SK-N-SH treated with all-trans-retinoic acid at 6 μM for 48 hours (cell line): ENCODE data around the gene SAMHD1.

ENCODE experiments used
- ATAC-seq: fragments of 200-7000 bp; cut with Tn5 transposase; 3 replicates; pipeline ENCODE4 v1.9.1; 2020; ENCODE audit warnings: mild to moderate bottlenecking, moderate library complexity
- BACH2 ChIP-seq: fragments of 250-450 bp; sonication (Bioruptor Pico); IDR thresholded peaks from 2 replicates; pipeline ENCODE4 v1.9.0; 2021; ENCODE audit warnings: mild to moderate bottlenecking, borderline replicate concordance
- CREB5 ChIP-seq: fragments of 250-450 bp; sonication (Bioruptor Pico); IDR thresholded peaks from 2 replicates; pipeline ENCODE4 v1.5.1; 2020; ENCODE audit warnings: low read depth, mild to moderate bottlenecking, moderate library complexity
- CSDC2 ChIP-seq: fragments of 250-450 bp; sonication (Bioruptor Pico); IDR thresholded peaks from 2 replicates; pipeline ENCODE4 v1.5.0; 2020; ENCODE audit warnings: mild to moderate bottlenecking, moderate library complexity
- CSRNP3 ChIP-seq: fragments of 250-450 bp; sonication (Bioruptor Pico); IDR thresholded peaks from 2 replicates; pipeline ENCODE4 v1.5.1; 2021; ENCODE audit warnings: mild to moderate bottlenecking, moderate library complexity
- ESRRG ChIP-seq: fragments of 250-450 bp; sonication (Bioruptor Pico); IDR thresholded peaks from 2 replicates; pipeline ENCODE4 v1.6.1; 2021; ENCODE audit warnings: mild to moderate bottlenecking
- GLIS3 ChIP-seq: fragments of 250-450 bp; sonication (Bioruptor Pico); IDR thresholded peaks from 2 replicates; pipeline ENCODE4 v1.5.0; 2020; ENCODE audit warnings: mild to moderate bottlenecking, moderate library complexity
- ISL1 ChIP-seq: fragments of 250-450 bp; sonication (Bioruptor Pico); IDR thresholded peaks from 2 replicates; pipeline ENCODE4 v2.1.2; 2022; ENCODE audit warnings: mild to moderate bottlenecking, moderate library complexity
- OSR1 ChIP-seq: fragments of 250-450 bp; sonication (Bioruptor Pico); IDR thresholded peaks from 2 replicates; pipeline ENCODE4 v1.8.0; 2022; ENCODE audit warnings: moderate library complexity, mild to moderate bottlenecking, inconsistent platforms
- PATZ1 ChIP-seq: fragments of 250-450 bp; sonication (Bioruptor Pico); IDR thresholded peaks from 2 replicates; pipeline ENCODE4 v1.8.0; 2020; ENCODE audit warnings: mild to moderate bottlenecking, moderate library complexity, borderline replicate concordance
- POU6F1 ChIP-seq: fragments of 250-450 bp; sonication (Bioruptor Pico); IDR thresholded peaks from 2 replicates; pipeline ENCODE4 v1.8.0; 2021; ENCODE audit warnings: low read depth, mild to moderate bottlenecking, moderate library complexity, borderline replicate concordance
- PPARA ChIP-seq: fragments of 250-450 bp; sonication (Bioruptor Pico); IDR thresholded peaks from 2 replicates; pipeline ENCODE4 v1.5.0; 2020; ENCODE audit warnings: mild to moderate bottlenecking, borderline replicate concordance
- RARB ChIP-seq: fragments of 250-450 bp; sonication (Bioruptor Pico); IDR thresholded peaks from 2 replicates; pipeline ENCODE4 v1.8.0; 2021; ENCODE audit warnings: mild to moderate bottlenecking, moderate library complexity
- SNAI2 ChIP-seq: fragments of 250-450 bp; sonication (Bioruptor Pico); IDR thresholded peaks from 2 replicates; pipeline ENCODE4 v1.5.0; 2020; ENCODE audit warnings: mild to moderate bottlenecking, moderate library complexity
- TCF4 ChIP-seq: fragments of 250-450 bp; sonication (Bioruptor Pico); IDR thresholded peaks from 2 replicates; pipeline ENCODE4 v1.8.0; 2021; ENCODE audit warnings: mild to moderate bottlenecking, moderate library complexity, borderline replicate concordance
- TOX ChIP-seq: fragments of 250-450 bp; sonication (Bioruptor Pico); IDR thresholded peaks from 2 replicates; pipeline ENCODE4 v1.8.0; 2021; ENCODE audit warnings: mild to moderate bottlenecking, moderate library complexity, borderline replicate concordance
- TSHZ2 ChIP-seq: fragments of 250-450 bp; sonication (Bioruptor Pico); IDR thresholded peaks from 2 replicates; pipeline ENCODE4 v1.5.0; 2020; ENCODE audit warnings: mild to moderate bottlenecking, moderate library complexity
- ZC3H10 ChIP-seq: fragments of 250-450 bp; sonication (Bioruptor Pico); IDR thresholded peaks from 2 replicates; pipeline ENCODE4 v1.5.1; 2021; ENCODE audit warnings: mild to moderate bottlenecking, moderate library complexity
- ZFP3 ChIP-seq: fragments of 250-450 bp; sonication (Bioruptor Pico); IDR thresholded peaks from 2 replicates; pipeline ENCODE4 v1.5.0; 2020; ENCODE audit warnings: mild to moderate bottlenecking, moderate library complexity
- ZFP30 ChIP-seq: fragments of 450-650 bp; formaldehyde crosslinking; IDR thresholded peaks from 2 replicates; pipeline ENCODE4 v1.5.0; 2022; ENCODE audit warnings: mild to moderate bottlenecking, moderate library complexity
- ZNF565 ChIP-seq: fragments of 450-650 bp; formaldehyde crosslinking; conservative IDR thresholded peaks from 2 replicates; pipeline ENCODE4 v1.5.0; 2020; ENCODE audit warnings: low read depth, mild to moderate bottlenecking, moderate library complexity
- ZNF70 ChIP-seq: fragments of 450-650 bp; formaldehyde crosslinking; IDR thresholded peaks from 2 replicates; pipeline ENCODE4 v1.5.0; 2020; ENCODE audit warnings: mild to moderate bottlenecking, moderate library complexity
- ZNF8 ChIP-seq: fragments of 450-650 bp; formaldehyde crosslinking; IDR thresholded peaks from 2 replicates; pipeline ENCODE4 v1.5.0; 2020; ENCODE audit warnings: mild to moderate bottlenecking, moderate library complexity

The SAMHD1 gene

GRCh38 chr20:36872852-36873251 is 78.7 kb downstream of the SAMHD1 start:
- no peak; the same call in 2 of the 3 replicates for ATAC-seq
- TF ChIP-seq PATZ1 (CRISPR knock-in tag) (no peak), CSRNP3 (CRISPR knock-in tag) (no peak), TCF4 (CRISPR knock-in tag) (no peak), ZFP3 (CRISPR knock-in tag) (no peak), ZNF565 (CRISPR knock-in tag) (no peak), SNAI2 (CRISPR knock-in tag) (no peak), ZNF8 (CRISPR knock-in tag) (no peak), GLIS3 (no peak), BACH2 (CRISPR knock-in tag) (no peak), RARB (CRISPR knock-in tag) (no peak), TOX (CRISPR knock-in tag) (no peak), TSHZ2 (CRISPR knock-in tag) (no peak), ZNF70 (no peak), ZC3H10 (CRISPR knock-in tag) (no peak), ISL1 (CRISPR knock-in tag) (no peak), ESRRG (CRISPR knock-in tag) (no peak), PPARA (no peak), OSR1 (CRISPR knock-in tag) (no peak), CREB5 (CRISPR knock-in tag) (no peak), CSDC2 (CRISPR knock-in tag) (no peak)

GRCh38 chr20:36871640-36872570 is 79.6 kb downstream of the SAMHD1 start:
- ATAC-seq, result no peak
- TF ChIP-seq GLIS3 (no peak), ISL1 (CRISPR knock-in tag) (no peak), TOX (CRISPR knock-in tag) (no peak), ZFP30 (CRISPR knock-in tag) (no peak), POU6F1 (no peak), ZNF8 (CRISPR knock-in tag) (no peak), TSHZ2 (CRISPR knock-in tag) (no peak), ZC3H10 (CRISPR knock-in tag) (no peak), PATZ1 (CRISPR knock-in tag) (no peak), CSDC2 (CRISPR knock-in tag) (no peak), ZFP3 (CRISPR knock-in tag) (no peak), BACH2 (CRISPR knock-in tag) (no peak), TCF4 (CRISPR knock-in tag) (no peak), SNAI2 (CRISPR knock-in tag) (no peak), ZNF70 (no peak), RARB (CRISPR knock-in tag) (no peak)
- TF ChIP-seq, all 23 proteins: peak for 0
